ENCODE measurements around the gene ADAMTS9.

- TF ChIP-seq CTCF (IDR thresholded peaks at IDR 0.05) = no peak
- no peak for TF ChIP-seq EP300 (IDR thresholded peaks at IDR 0.05)
These were observed 70.2 kb downstream of the ADAMTS9 start for GRCh38 chr3:64617610-64618009.

Data from sigmoid colon (tissue), 4 donors.